Lung (tissue), 12 donors: ENCODE results near the gene PTPN22. TPM values are rescaled to one million over a fixed set of nuclear protein-coding genes. Genes with fewer than 3 reads are reported as not detected.

Experiments
- ATAC-seq: fragments of 200-7000 bp; cut with Tn5 transposase; one replicate; pipeline ENCODE4 v1.9.1; 2020; ENCODE audit warnings: moderate number of reproducible peaks; ENCODE audit not compliant: insufficient read depth, low FRiP score
- DNase-seq, 3 donors: peaks; one replicate each; pipeline ENCODE4 v3.0.0-alpha.2; 2013 to 2017
- H3K27ac ChIP-seq, 2 donors: one replicate each; pipeline ENCODE4 v1.5.1; 2013; ENCODE audit warnings: mild to moderate bottlenecking in 2 of 2, moderate library complexity in 2 of 2, control low read depth in 1 of 2, inconsistent platforms in 1 of 2, low read depth in 1 of 2, low read length in 1 of 2
- H3K27me3 ChIP-seq, 3 donors: one replicate each; pipeline ENCODE4 v1.5.1; 2013; ENCODE audit warnings: low read length in 2 of 3; ENCODE audit not compliant: control insufficient read depth in 3 of 3, insufficient read depth in 3 of 3
- H3K36me3 ChIP-seq, 4 donors: one replicate each; pipeline ENCODE4 v1.5.1; 2013; ENCODE audit warnings: low read length in 4 of 4, mild to moderate bottlenecking in 1 of 4, moderate library complexity in 1 of 4; ENCODE audit not compliant: control insufficient read depth in 4 of 4, insufficient read depth in 4 of 4
- H3K4me1 ChIP-seq, 5 donors: one replicate each; pipeline ENCODE4 v1.5.1; 2013; ENCODE audit warnings: low read length in 5 of 5, mild to moderate bottlenecking in 2 of 5, moderate library complexity in 1 of 5; ENCODE audit not compliant: control insufficient read depth in 5 of 5, insufficient read depth in 5 of 5
- H3K4me3 ChIP-seq: one replicate; pipeline ENCODE4 v1.5.1; 2013; ENCODE audit warnings: mild to moderate bottlenecking, control low read depth, moderate library complexity
- H3K9ac ChIP-seq, 2 donors: one replicate each; pipeline ENCODE4 v1.5.1; 2013; ENCODE audit warnings: low read length in 2 of 2, control low read depth in 1 of 2; ENCODE audit not compliant: insufficient read depth in 1 of 2
- H3K9me3 ChIP-seq, 4 donors: one replicate each; pipeline ENCODE4 v1.5.1; 2013; ENCODE audit warnings: low read length in 3 of 4, mild to moderate bottlenecking in 1 of 4, moderate library complexity in 1 of 4; ENCODE audit not compliant: control insufficient read depth in 4 of 4, insufficient read depth in 3 of 4
- CTCF ChIP-seq: IDR thresholded peaks from 2 replicates; pipeline ENCODE4 v1.5.1; 2012; ENCODE audit warnings: mild to moderate bottlenecking; ENCODE audit errors: control extremely low read depth, extremely low read depth
- WGBS, 2 donors: extraction: QIAGEN DNeasy Blood & Tissue Kit; methylation state at CpG; one replicate each; pipeline ENCODE4 v1.1.7; 2013; 5-methylcytosine and 5-hydroxymethylcytosine counted together
- polyA plus RNA-seq, 2 donors: library from polyadenylated mRNA; stranded (reverse); fragments of 200-250 nt; gene quantifications; one replicate each; pipeline ENCODE4 v1.2.1, GENCODE V29; 2013
- total RNA-seq, 2 donors: library from RNA; depleted of rRNA in 1 of 2; stranded (reverse); fragments of >200 nt in 1 of 2; gene quantifications; one replicate each; pipeline ENCODE4 v1.2.1, GENCODE V29; 2014 to 2021
- donor health status: control.
- donor health status: control.
- donor health status: Bipolar disorder and iron deficiency.
- donor health status: healthy.
- donor health status: DM: yes; HTN: yes; CAD: no.

PTPN22 gene
- total and polyA plus RNA-seq, 4 donors: 4.2 to 7.0 (median 6.1) TPM

GRCh38 chr1:113770031-113770430 is 101.5 kb downstream of the PTPN22 start:
- WGBS, 2 donors: 84 to 90% methylated on average over 1 of the region's 1 CpG
- Histone ChIP-seq H3K9me3 (no peaks in the 10 kb centered on the region), H3K4me1 (peaks cover 0 to 4% (median 0%) of the 10 kb centered on the region in 5 donors), H3K9ac (no peak overlapping the region), H3K4me3 (no peak overlapping the region), H3K27me3 (no peaks in the 10 kb centered on the region), H3K27ac (no peak overlapping the region), H3K36me3 (peaks cover 10 to 15% (median 12%) of the 10 kb centered on the region in 4 donors)
- TF ChIP-seq CTCF: no peak
- no peak for DNase-seq
- ATAC-seq: no peak

GRCh38 chr1:113769601-113769970 is 101.9 kb downstream of the PTPN22 start:
- Histone ChIP-seq H3K9me3 (no peaks in the 10 kb centered on the region), H3K4me1 (peaks cover 0 to 4% (median 0%) of the 10 kb centered on the region in 5 donors), H3K36me3 (peaks cover 10 to 18% (median 11%) of the 10 kb centered on the region in 4 donors), H3K9ac (no peak overlapping the region), H3K27ac (no peak overlapping the region), H3K27me3 (no peaks in the 10 kb centered on the region), H3K4me3 (no peak overlapping the region)
- DNase-seq (no peak), ATAC-seq (no peak)
- TF ChIP-seq CTCF: no peak

GRCh38 chr1:113768916-113769600 is 102.5 kb downstream of the PTPN22 start:
- DNase-seq (no peak), ATAC-seq (no peak)
- Histone ChIP-seq H3K4me3 (no peak overlapping the region), H3K4me1 (peaks cover 0 to 4% (median 0%) of the 10 kb centered on the region in 5 donors), H3K36me3 (peaks cover 9 to 18% (median 10%) of the 10 kb centered on the region in 4 donors), H3K9ac (no peak overlapping the region), H3K27me3 (no peaks in the 10 kb centered on the region), H3K9me3 (no peaks in the 10 kb centered on the region), H3K27ac (no peak overlapping the region)
- 88 to 92% methylated on average over 1 of the region's 1 CpG for WGBS, 2 donors
- TF ChIP-seq CTCF: no peak
